ENCODE measurements around the gene ALCAM.

Gene ALCAM

GRCh38 chr3:105413343-105413887 is 46.7 kb downstream of the ALCAM start:
- no peak overlapping the region for H3K27ac ChIP-seq (ENCODE audit: low read depth, low read length)

GRCh38 chr3:105414841-105415240 is 48.1 kb downstream of the ALCAM start:
- H3K4me3 ChIP-seq (ENCODE audit: low read depth, low read length): no peak overlapping the region
- H3K36me3 ChIP-seq (ENCODE audit: control insufficient read depth, insufficient read depth, low read length): no peaks in the 10 kb centered on the region
- no peaks in the 10 kb centered on the region for H3K27me3 ChIP-seq (ENCODE audit: control insufficient read depth, insufficient read depth, low read length)
- H3K9me3 ChIP-seq (ENCODE audit: control insufficient read depth, insufficient read depth, low read length): no peaks in the 10 kb centered on the region
- H3K27ac ChIP-seq (ENCODE audit: low read depth, low read length): no peak overlapping the region
- H3K4me1 ChIP-seq (ENCODE audit: control insufficient read depth, insufficient read depth, low read length): no peaks in the 10 kb centered on the region
- no peak overlapping the region for H3K9ac ChIP-seq (ENCODE audit: low read depth, low read length)

More at GRCh38 chr3:105413343-105413887, 46.7 kb downstream of the ALCAM start:
- H3K27me3 ChIP-seq (ENCODE audit: control insufficient read depth, insufficient read depth, low read length): no peaks in the 10 kb centered on the region
- H3K9ac ChIP-seq (ENCODE audit: low read depth, low read length): no peak overlapping the region
- H3K4me1 ChIP-seq (ENCODE audit: control insufficient read depth, insufficient read depth, low read length): no peaks in the 10 kb centered on the region
- H3K4me3 ChIP-seq (ENCODE audit: low read depth, low read length): no peak overlapping the region
- no peaks in the 10 kb centered on the region for H3K9me3 ChIP-seq (ENCODE audit: control insufficient read depth, insufficient read depth, low read length)
- H3K36me3 ChIP-seq (ENCODE audit: control insufficient read depth, insufficient read depth, low read length): no peaks in the 10 kb centered on the region

GRCh38 chr3:105415951-105416350 is 49.2 kb downstream of the ALCAM start:
- no peak overlapping the region for H3K9ac ChIP-seq (ENCODE audit: low read depth, low read length)
- H3K9me3 ChIP-seq (ENCODE audit: control insufficient read depth, insufficient read depth, low read length): no peaks in the 10 kb centered on the region
- no peak overlapping the region for H3K27ac ChIP-seq (ENCODE audit: low read depth, low read length)
- H3K4me1 ChIP-seq (ENCODE audit: control insufficient read depth, insufficient read depth, low read length): no peaks in the 10 kb centered on the region
- no peaks in the 10 kb centered on the region for H3K27me3 ChIP-seq (ENCODE audit: control insufficient read depth, insufficient read depth, low read length)
- H3K36me3 ChIP-seq (ENCODE audit: control insufficient read depth, insufficient read depth, low read length): no peaks in the 10 kb centered on the region
- no peak overlapping the region for H3K4me3 ChIP-seq (ENCODE audit: low read depth, low read length)

GRCh38 chr3:105417525-105418289 is 51.0 kb downstream of the ALCAM start:
- H3K9ac ChIP-seq (ENCODE audit: low read depth, low read length): no peak overlapping the region
- H3K9me3 ChIP-seq (ENCODE audit: control insufficient read depth, insufficient read depth, low read length): no peaks in the 10 kb centered on the region
- no peaks in the 10 kb centered on the region for H3K4me1 ChIP-seq (ENCODE audit: control insufficient read depth, insufficient read depth, low read length)
- no peaks in the 10 kb centered on the region for H3K27me3 ChIP-seq (ENCODE audit: control insufficient read depth, insufficient read depth, low read length)
- H3K27ac ChIP-seq (ENCODE audit: low read depth, low read length): no peak overlapping the region
- no peak overlapping the region for H3K4me3 ChIP-seq (ENCODE audit: low read depth, low read length)
- H3K36me3 ChIP-seq (ENCODE audit: control insufficient read depth, insufficient read depth, low read length): no peaks in the 10 kb centered on the region

- no peak overlapping the region for H3K4me3 ChIP-seq (ENCODE audit: low read depth, low read length)
- no peak overlapping the region for H3K9ac ChIP-seq (ENCODE audit: low read depth, low read length)
- H3K36me3 ChIP-seq (ENCODE audit: control insufficient read depth, insufficient read depth, low read length): no peaks in the 10 kb centered on the region
- no peaks in the 10 kb centered on the region for H3K9me3 ChIP-seq (ENCODE audit: control insufficient read depth, insufficient read depth, low read length)
- peaks cover 15% of the 10 kb centered on the region for H3K4me1 ChIP-seq (ENCODE audit: control insufficient read depth, insufficient read depth, low read length)
- no peak overlapping the region for H3K27ac ChIP-seq (ENCODE audit: low read depth, low read length)
- no peaks in the 10 kb centered on the region for H3K27me3 ChIP-seq (ENCODE audit: control insufficient read depth, insufficient read depth, low read length)
Measured at GRCh38 chr3:105422645-105423044, 55.9 kb downstream of the ALCAM start.

GRCh38 chr3:105423397-105423796 is 56.7 kb downstream of the ALCAM start:
- H3K4me1 ChIP-seq (ENCODE audit: control insufficient read depth, insufficient read depth, low read length): peaks cover 15% of the 10 kb centered on the region
- no peak overlapping the region for H3K4me3 ChIP-seq (ENCODE audit: low read depth, low read length)
- no peak overlapping the region for H3K9ac ChIP-seq (ENCODE audit: low read depth, low read length)
- no peaks in the 10 kb centered on the region for H3K36me3 ChIP-seq (ENCODE audit: control insufficient read depth, insufficient read depth, low read length)
- H3K27me3 ChIP-seq (ENCODE audit: control insufficient read depth, insufficient read depth, low read length): no peaks in the 10 kb centered on the region
- no peak overlapping the region for H3K27ac ChIP-seq (ENCODE audit: low read depth, low read length)
- H3K9me3 ChIP-seq (ENCODE audit: control insufficient read depth, insufficient read depth, low read length): no peaks in the 10 kb centered on the region

GRCh38 chr3:105424412-105425152 is 57.9 kb downstream of the ALCAM start:
- Histone ChIP-seq H3K4me1 (ENCODE audit: control insufficient read depth, insufficient read depth, low read length) (peaks cover 22% of the 10 kb centered on the region), H3K4me3 (ENCODE audit: low read depth, low read length) (no peak overlapping the region), H3K27me3 (ENCODE audit: control insufficient read depth, insufficient read depth, low read length) (no peaks in the 10 kb centered on the region), H3K9me3 (ENCODE audit: control insufficient read depth, insufficient read depth, low read length) (no peaks in the 10 kb centered on the region), H3K27ac (ENCODE audit: low read depth, low read length) (no peak overlapping the region), H3K9ac (ENCODE audit: low read depth, low read length) (no peak overlapping the region), H3K36me3 (ENCODE audit: control insufficient read depth, insufficient read depth, low read length) (no peaks in the 10 kb centered on the region)

GRCh38 chr3:105425153-105425502 is 58.4 kb downstream of the ALCAM start:
- Histone ChIP-seq H3K4me3 (ENCODE audit: low read depth, low read length) (no peak overlapping the region), H3K36me3 (ENCODE audit: control insufficient read depth, insufficient read depth, low read length) (no peaks in the 10 kb centered on the region), H3K27ac (ENCODE audit: low read depth, low read length) (no peak overlapping the region), H3K4me1 (ENCODE audit: control insufficient read depth, insufficient read depth, low read length) (peaks cover 22% of the 10 kb centered on the region), H3K9me3 (ENCODE audit: control insufficient read depth, insufficient read depth, low read length) (no peaks in the 10 kb centered on the region), H3K27me3 (ENCODE audit: control insufficient read depth, insufficient read depth, low read length) (no peaks in the 10 kb centered on the region), H3K9ac (ENCODE audit: low read depth, low read length) (no peak overlapping the region)

- Histone ChIP-seq H3K27me3 (ENCODE audit: control insufficient read depth, insufficient read depth, low read length) (no peaks in the 10 kb centered on the region), H3K4me1 (ENCODE audit: control insufficient read depth, insufficient read depth, low read length) (peaks cover 22% of the 10 kb centered on the region), H3K4me3 (ENCODE audit: low read depth, low read length) (no peak overlapping the region), H3K9ac (ENCODE audit: low read depth, low read length) (no peak overlapping the region), H3K36me3 (ENCODE audit: control insufficient read depth, insufficient read depth, low read length) (no peaks in the 10 kb centered on the region), H3K9me3 (ENCODE audit: control insufficient read depth, insufficient read depth, low read length) (no peaks in the 10 kb centered on the region), H3K27ac (ENCODE audit: low read depth, low read length) (no peak overlapping the region)
Measured at GRCh38 chr3:105427332-105427731, 60.6 kb downstream of the ALCAM start.

GRCh38 chr3:105429034-105429762 is 62.5 kb downstream of the ALCAM start:
- H3K36me3 ChIP-seq (ENCODE audit: control insufficient read depth, insufficient read depth, low read length): no peaks in the 10 kb centered on the region
- no peak overlapping the region for H3K27ac ChIP-seq (ENCODE audit: low read depth, low read length)
- no peaks in the 10 kb centered on the region for H3K9me3 ChIP-seq (ENCODE audit: control insufficient read depth, insufficient read depth, low read length)
- H3K4me1 ChIP-seq (ENCODE audit: control insufficient read depth, insufficient read depth, low read length): peaks cover 22% of the 10 kb centered on the region
- no peak overlapping the region for H3K4me3 ChIP-seq (ENCODE audit: low read depth, low read length)
- H3K9ac ChIP-seq (ENCODE audit: low read depth, low read length): no peak overlapping the region
- H3K27me3 ChIP-seq (ENCODE audit: control insufficient read depth, insufficient read depth, low read length): no peaks in the 10 kb centered on the region
